HG03354 (cell line): ENCODE measurements around the gene YBEY.

Experiments used
- ATAC-seq: cut with Tn5 transposase; IDR thresholded peaks from one replicate; pipeline ENCODE4 v1.9.1; 2021; ENCODE audit warnings: mild to moderate bottlenecking; ENCODE audit not compliant: unreplicated experiment, poor library complexity, severe bottlenecking

Gene YBEY

GRCh38 chr21:46256501-46256994, 29.6 kb upstream of the YBEY start:
- no peak for ATAC-seq

GRCh38 chr21:46264046-46264689, 22.0 kb upstream of the YBEY start:
- ATAC-seq, result no peak

GRCh38 chr21:46264690-46265144, 21.4 kb upstream of the YBEY start:
- ATAC-seq, result no peak

GRCh38 chr21:46265736-46266525, 20.2 kb upstream of the YBEY start:
- no peak for ATAC-seq

- no peak for ATAC-seq
These were observed 19.2 kb upstream of the YBEY start for GRCh38 chr21:46266946-46267345.

- ATAC-seq, result no peak
These were observed 17.8 kb upstream of the YBEY start for GRCh38 chr21:46268371-46268770.

GRCh38 chr21:46269466-46269865, 16.7 kb upstream of the YBEY start:
- ATAC-seq, result no peak

- ATAC-seq, result no peak
These were observed 12.8 kb upstream of the YBEY start for GRCh38 chr21:46273341-46273740.

- no peak for ATAC-seq
These were observed 11.2 kb upstream of the YBEY start for GRCh38 chr21:46274797-46275390.

GRCh38 chr21:46284077-46284644, 2.0 kb upstream of the YBEY start:
- ATAC-seq, result no peak

GRCh38 chr21:46284733-46285132, 1.4 kb upstream of the YBEY start:
- ATAC-seq, result no peak

GRCh38 chr21:46285206-46285661, 908 bp upstream of the YBEY start, which contains the start of gene MCM3AP:
Gene MCM3AP, minus strand, starts transcription at chr21:46285611. Its CDS starts 325 bp downstream, at chr21:46285286.
- no peak for ATAC-seq

GRCh38 chr21:46286648-46287002, 483 bp downstream of the YBEY start:
- ATAC-seq, result no peak

- ATAC-seq, result no peak
These were observed 1.4 kb downstream of the YBEY start for GRCh38 chr21:46287541-46287940.

- ATAC-seq, result no peak
These were observed 3.6 kb downstream of the YBEY start for GRCh38 chr21:46289655-46290179.

- ATAC-seq, result no peak
These were observed 5.4 kb downstream of the YBEY start for GRCh38 chr21:46291561-46291960.

GRCh38 chr21:46294647-46295176, 8.6 kb downstream of the YBEY start:
- ATAC-seq, result no peak

GRCh38 chr21:46295177-46295770, 9.1 kb downstream of the YBEY start:
- ATAC-seq, result no peak

GRCh38 chr21:46295996-46296752, 10.0 kb downstream of the YBEY start:
- ATAC-seq, result peak; percentile 88
